Activated T-cell treated with anti-CD3 and anti-CD28 coated beads, Interleukin-2, amount 50 U/mL, for 1 hour (primary cell): Measurements from ENCODE around the gene TXNDC11.

ENCODE experiments used
- DNase-seq: peaks from one replicate; pipeline ENCODE4 v3.0.0-alpha.2; 2020

TXNDC11 gene

DNA sequence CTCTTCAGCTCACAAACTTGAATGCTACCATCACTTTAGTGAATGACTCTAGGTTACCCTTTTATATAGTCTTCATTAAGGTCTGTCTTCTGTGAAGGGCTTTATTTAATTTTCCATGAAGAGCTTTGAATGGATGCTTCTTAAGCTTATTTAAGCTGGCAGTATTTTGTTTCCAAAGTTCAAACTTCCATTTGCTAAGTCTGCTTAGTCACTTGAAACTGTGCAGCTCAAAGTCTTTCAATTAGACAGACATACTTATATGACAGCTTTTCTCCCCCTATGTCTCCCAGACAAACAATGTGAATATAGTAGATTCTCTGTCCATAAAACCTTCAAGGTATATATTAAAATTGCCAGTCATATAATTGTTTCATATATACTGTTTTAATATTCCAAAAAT lies 23.5 kb downstream of the TXNDC11 start:
- no peak for DNase-seq

GRCh38 chr16:11717811-11718210 lies 24.8 kb downstream of the TXNDC11 start:
- no peak for DNase-seq

DNA sequence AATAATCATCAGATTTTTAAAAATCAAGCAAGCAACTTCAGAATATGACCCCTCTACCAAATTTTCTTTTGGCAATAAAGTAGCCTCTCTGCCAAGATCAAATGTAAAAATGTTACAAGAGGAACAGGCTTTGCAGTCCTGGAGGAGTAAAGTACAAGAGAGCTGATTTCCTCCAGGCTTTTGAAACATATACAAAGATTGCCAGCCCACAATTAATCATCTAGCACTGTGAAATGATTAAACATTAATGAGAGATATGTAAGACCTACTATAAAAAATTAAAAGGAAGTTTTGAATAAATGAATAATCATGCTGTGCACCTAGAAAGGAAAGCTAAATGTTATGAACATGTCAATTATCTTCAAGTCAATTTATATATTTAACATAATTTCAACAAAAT lies 26.3 kb downstream of the TXNDC11 start:
- DNase-seq, result no peak

DNA sequence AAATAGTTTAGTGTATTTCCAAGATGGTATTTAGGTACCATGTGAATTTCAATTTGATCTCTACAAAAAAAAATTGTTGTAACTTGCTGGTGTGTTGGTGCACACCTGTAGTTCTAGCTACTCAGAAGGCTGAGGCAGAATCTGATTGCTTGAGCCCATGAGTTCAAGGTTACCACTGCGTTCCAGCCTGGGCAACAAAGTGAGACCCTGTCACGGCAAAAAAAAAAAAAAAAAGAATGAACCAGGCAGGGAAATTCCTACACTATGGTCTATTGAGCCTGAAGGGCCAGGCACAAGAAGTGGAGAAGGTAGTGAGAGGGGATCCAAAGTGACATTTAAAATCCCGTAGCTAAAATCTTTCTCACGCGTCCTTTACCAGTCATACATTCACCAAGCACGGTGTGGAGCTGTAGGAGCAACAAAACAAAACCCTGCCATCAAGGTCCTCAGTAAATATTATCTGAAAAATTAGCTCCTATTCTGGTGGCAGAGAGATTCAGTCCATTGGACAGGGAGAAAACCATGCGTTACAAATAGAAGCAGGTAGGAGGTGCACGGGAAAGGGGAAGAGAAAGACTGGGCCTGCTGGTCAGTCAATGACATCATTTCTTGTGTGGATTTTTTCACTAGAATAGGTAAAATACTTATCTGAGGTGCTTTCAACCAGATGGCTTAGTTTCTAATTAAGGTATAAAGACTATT lies 27.3 kb downstream of the TXNDC11 start:
- DNase-seq, result no peak

DNA sequence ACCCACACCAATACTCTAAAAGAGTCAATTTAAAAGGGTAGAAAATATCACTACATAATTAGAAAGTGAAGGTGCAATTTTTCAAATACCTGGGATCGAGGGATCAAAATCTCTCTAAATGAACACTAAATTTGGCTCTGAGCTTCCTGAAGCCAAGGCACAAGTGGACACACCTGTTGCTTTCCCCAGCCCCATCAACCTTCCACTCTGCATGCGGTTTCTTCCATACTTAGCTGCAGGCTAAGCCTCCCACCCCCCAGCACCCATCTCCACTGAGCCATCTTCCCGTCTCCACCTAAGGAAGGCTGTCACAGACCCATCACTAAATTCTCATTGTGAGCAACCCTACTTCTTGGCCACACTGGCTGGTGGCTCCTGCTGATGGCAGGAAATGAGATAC lies 30.5 kb downstream of the TXNDC11 start:
- DNase-seq, result no peak

DNA sequence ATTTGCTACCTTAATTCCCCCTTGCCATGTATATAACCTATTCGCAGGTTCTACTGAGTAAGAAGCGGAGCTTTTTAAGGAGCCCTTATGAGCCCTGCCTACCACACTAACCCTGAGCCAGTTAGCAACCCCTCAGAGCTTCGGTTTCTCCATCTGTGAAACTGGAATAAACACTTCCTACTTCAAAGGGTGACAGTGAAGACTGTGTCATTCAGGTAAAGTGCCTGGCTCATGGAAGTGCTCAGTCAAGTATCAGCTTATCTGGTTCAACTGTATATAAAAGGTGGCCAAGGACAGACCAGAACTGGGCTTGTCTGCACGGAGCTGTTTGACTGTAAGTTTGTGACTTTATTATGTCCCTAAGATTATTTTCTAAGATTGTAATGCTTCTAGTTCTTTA lies 31.0 kb downstream of the TXNDC11 start:
- DNase-seq, result no peak

- no peak for DNase-seq
Measured at GRCh38 chr16:11708421-11708820, 34.2 kb downstream of the TXNDC11 start.

GRCh38 chr16:11707679-11708197 lies 34.9 kb downstream of the TXNDC11 start:
- no peak for DNase-seq

GRCh38 chr16:11706180-11706742 lies 36.4 kb downstream of the TXNDC11 start:
- no peak for DNase-seq

GRCh38 chr16:11705311-11706025 lies 37.2 kb downstream of the TXNDC11 start:
- no peak for DNase-seq

- DNase-seq, result no peak
Measured at GRCh38 chr16:11700264-11701029, 42.2 kb downstream of the TXNDC11 start.

- no peak for DNase-seq
Measured at GRCh38 chr16:11699234-11699894, 43.3 kb downstream of the TXNDC11 start.

DNA sequence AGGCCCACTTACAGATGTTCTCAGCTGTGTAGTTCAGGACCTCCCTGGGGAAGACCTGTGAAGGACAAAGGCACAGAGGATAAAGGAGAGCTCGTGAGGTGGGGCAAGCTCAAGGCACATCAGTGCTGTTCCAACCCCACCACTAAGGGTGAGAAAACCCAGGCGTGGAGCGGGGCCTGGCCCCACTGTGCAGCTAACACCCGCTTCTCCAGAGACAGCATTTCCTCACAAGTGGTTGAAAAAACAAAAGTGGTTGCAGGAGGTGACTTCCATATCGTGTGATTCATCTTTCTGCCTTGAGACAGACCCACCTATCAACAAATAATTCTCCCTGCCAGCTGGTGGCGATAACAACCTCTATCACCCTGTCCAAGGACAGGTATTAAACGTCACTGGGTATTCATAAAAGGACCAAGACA lies 44.4 kb downstream of the TXNDC11 start:
- DNase-seq, result no peak

DNA sequence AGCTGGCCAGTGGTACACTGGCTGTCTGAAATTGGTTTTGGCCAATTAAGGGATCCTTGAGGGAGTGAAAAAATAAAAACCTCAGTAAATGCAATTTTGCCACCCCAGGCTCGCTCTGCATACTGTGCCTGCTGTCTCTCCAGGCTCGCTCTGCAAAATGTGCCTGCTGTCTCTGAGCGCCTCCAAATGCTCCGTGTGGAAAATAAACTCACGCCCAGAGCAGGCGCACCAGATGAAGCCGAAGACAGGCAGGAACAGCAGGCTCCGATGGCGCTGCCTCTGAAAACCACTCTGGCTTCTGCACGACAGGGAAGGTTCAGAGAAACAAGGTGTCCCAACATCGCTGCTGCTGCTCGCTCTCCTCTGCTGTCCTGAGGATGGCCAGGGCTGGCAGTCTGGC lies 45.3 kb downstream of the TXNDC11 start:
- DNase-seq, result no peak

- no peak for DNase-seq
Measured at GRCh38 chr16:11696266-11697012, 46.2 kb downstream of the TXNDC11 start.

GRCh38 chr16:11692651-11693050 lies 50.0 kb downstream of the TXNDC11 start:
- no peak for DNase-seq

- no peak for DNase-seq
Measured at GRCh38 chr16:11692171-11692570, 50.5 kb downstream of the TXNDC11 start.

DNA sequence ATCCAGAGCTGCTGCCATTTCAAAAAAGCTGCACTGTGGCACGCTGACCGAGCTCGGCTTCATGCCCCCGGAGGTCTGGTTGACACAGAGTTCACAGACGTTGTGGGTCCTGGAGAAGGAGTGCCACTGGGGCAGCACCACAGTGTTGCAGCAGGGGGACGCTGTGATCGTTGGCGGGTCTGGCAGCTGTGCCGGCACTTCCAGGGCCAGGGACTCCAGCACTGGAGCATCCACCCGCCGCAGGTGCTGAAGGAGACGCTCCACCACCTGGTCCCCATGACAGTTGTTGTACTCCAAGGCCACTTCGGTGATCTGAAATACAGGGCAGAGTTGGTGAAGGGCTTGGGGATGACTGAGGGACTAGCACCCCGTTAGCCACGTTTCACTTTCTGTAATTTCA lies 50.9 kb downstream of the TXNDC11 start:
- no peak for DNase-seq

DNA sequence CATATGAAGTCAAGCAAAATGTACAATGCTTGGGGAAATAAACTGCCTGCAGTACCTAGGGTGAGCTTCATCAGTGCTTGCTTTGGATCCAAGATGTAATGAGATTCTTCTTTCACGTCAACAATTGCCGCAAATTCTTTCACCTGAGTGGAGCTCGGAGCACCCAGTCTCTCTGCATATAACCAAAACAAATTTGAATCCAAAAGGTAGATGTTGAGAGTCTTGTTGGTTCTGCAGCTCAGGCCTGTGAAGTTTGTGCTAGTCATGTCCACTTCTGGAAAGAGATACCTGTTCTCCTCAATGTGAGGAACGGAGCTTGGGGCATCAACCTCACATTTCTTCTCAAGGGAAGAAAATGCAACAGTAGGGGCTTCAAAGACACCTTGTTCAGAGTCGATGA lies 51.4 kb downstream of the TXNDC11 start:
- DNase-seq, result no peak

DNA sequence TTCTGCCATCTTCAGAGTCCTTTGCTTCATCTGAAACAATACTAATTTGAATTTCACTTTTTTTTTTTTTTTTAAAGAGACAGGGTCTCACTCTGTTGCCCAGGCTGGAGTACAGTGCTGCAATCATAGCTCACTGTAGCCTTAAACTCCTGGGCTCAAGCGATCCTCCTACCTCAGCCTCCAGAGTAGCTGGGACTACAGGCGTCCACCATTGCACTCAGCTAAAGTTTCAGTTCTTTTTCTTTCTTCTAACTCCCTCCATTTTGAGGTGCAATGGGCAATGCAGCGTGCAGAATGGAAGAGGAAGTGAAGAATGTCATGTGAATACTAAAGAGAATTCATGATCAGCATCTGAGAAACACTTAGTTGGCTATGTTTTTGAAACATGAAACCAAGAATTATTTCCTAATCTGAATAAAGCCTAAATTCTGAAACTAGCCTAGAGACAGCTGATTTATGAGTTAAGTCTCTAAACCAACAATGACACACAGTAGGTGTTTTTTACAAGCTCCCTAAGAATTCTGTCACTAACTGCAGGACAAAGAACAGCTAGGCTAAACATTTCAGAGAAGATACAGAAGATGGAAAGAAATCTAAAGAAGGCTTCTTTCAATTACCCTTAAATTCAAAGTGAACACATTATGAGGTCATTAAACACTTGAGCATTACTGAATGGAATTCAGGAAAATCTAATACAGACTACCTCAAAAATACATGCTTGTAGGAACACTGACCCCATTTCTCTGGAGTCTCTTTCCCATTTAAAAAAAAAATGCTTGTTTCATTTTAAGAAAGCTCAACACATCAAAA lies 53.4 kb downstream of the TXNDC11 start:
- DNase-seq, result no peak

DNA sequence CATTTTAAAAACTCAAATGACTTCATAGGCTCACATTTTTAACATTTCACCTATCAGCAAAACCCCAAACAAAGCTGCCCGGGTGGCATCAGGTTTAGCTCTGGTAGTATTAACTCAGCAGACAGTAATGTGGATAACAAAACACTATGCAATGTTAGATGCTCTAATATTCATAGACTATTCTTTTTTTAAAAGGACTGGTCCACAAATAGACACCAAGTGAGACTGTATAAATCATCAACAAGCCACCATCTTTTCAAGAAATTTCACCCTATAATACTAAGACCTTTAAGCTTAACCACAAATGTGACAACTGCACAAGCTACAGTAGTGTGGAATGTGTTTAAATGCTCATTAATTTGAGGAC lies 54.2 kb downstream of the TXNDC11 start:
- no peak for DNase-seq
